ENCODE results near the gene TNK2. TPM values are rescaled to one million over a fixed set of nuclear protein-coding genes. Genes with fewer than 3 reads are reported as not detected.

The TNK2 gene
- total RNA-seq, 1 experiment from 2014 or later = 72.3 TPM

DNA sequence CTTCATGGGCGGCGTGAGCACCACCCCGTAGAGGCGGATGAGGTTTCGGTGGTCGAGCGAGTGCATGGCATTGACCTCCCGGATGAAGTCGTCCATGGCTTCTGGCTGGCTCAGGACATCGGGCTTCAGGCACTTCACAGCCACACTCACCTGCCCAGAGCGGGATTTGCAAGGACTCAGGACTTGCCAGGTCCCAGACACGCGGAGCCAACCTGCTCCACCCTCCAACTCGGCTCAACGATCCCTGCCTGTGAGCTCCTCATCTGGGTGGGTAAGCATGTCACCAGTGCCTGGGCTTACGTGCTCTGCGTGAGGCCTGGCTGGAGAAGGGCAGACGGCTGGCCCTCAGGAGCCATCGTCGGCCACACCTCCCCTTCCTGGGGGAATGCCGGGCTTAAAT lies 25.2 kb downstream of the TNK2 start:
- no peaks in the 10 kb centered on the region for H3K9me3 ChIP-seq (ENCODE audit: control insufficient read depth, insufficient read depth, low read depth, low read length)
- no peaks in the 10 kb centered on the region for H3K4me1 ChIP-seq (ENCODE audit: control insufficient read depth, insufficient read depth, low read length)
- intact Hi-C loops (cut with micrococcal nuclease; ENCODE audit: unreplicated experiment) (no loop called here), in situ Hi-C loops (cut with HindIII; ENCODE audit: low pct_unique_long_range_greater_than_20kb, low sequenced_read_pairs) (no loop called here)
- DNase-seq (ENCODE audit: low read depth, low spot score) = no peak
- no peaks in the 10 kb centered on the region; the same call in 1 of the 2 replicates for H3K36me3 ChIP-seq (ENCODE audit: control insufficient read depth, insufficient read depth, low read length)
- no peak overlapping the region for H3K27ac ChIP-seq (ENCODE audit: low read length)
- H3K27me3 ChIP-seq (ENCODE audit: control insufficient read depth, insufficient read depth, low read length) = no peaks in the 10 kb centered on the region
- BruUV-seq (replicated peaks) = no TSS peak
- ChIA-PET POLR2A (no interaction called here), CTCF (no interaction called here)
- TF ChIP-seq POLR2AphosphoS5 (IDR thresholded peaks at IDR 0.05; ENCODE audit: low read depth, low read length) (no peak), SIN3A (IDR thresholded peaks at IDR 0.05; ENCODE audit: borderline replicate concordance, insufficient read depth, low read depth, low read length) (no peak), TCF7L2 (IDR thresholded peaks at IDR 0.05; ENCODE audit: low read depth, low read length) (no peak)
- TF ChIP-seq, protein P1, sequence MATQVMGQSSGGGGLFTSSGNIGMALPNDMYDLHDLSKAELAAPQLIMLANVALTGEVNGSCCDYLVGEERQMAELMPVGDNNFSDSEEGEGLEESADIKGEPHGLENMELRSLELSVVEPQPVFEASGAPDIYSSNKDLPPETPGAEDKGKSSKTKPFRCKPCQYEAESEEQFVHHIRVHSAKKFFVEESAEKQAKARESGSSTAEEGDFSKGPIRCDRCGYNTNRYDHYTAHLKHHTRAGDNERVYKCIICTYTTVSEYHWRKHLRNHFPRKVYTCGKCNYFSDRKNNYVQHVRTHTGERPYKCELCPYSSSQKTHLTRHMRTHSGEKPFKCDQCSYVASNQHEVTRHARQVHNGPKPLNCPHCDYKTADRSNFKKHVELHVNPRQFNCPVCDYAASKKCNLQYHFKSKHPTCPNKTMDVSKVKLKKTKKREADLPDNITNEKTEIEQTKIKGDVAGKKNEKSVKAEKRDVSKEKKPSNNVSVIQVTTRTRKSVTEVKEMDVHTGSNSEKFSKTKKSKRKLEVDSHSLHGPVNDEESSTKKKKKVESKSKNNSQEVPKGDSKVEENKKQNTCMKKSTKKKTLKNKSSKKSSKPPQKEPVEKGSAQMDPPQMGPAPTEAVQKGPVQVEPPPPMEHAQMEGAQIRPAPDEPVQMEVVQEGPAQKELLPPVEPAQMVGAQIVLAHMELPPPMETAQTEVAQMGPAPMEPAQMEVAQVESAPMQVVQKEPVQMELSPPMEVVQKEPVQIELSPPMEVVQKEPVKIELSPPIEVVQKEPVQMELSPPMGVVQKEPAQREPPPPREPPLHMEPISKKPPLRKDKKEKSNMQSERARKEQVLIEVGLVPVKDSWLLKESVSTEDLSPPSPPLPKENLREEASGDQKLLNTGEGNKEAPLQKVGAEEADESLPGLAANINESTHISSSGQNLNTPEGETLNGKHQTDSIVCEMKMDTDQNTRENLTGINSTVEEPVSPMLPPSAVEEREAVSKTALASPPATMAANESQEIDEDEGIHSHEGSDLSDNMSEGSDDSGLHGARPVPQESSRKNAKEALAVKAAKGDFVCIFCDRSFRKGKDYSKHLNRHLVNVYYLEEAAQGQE (IDR thresholded peaks at IDR 0.05; ENCODE audit: insufficient read depth in 1 of 2, low read depth in 2 of 2, low read length in 1 of 2) = no peak
- TF ChIP-seq, protein P2, sequence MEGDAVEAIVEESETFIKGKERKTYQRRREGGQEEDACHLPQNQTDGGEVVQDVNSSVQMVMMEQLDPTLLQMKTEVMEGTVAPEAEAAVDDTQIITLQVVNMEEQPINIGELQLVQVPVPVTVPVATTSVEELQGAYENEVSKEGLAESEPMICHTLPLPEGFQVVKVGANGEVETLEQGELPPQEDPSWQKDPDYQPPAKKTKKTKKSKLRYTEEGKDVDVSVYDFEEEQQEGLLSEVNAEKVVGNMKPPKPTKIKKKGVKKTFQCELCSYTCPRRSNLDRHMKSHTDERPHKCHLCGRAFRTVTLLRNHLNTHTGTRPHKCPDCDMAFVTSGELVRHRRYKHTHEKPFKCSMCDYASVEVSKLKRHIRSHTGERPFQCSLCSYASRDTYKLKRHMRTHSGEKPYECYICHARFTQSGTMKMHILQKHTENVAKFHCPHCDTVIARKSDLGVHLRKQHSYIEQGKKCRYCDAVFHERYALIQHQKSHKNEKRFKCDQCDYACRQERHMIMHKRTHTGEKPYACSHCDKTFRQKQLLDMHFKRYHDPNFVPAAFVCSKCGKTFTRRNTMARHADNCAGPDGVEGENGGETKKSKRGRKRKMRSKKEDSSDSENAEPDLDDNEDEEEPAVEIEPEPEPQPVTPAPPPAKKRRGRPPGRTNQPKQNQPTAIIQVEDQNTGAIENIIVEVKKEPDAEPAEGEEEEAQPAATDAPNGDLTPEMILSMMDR (IDR thresholded peaks at IDR 0.05) = no peak
- no peak overlapping the region for H3K4me3 ChIP-seq (ENCODE audit: low read depth in 2 of 2, low read length in 2 of 2)
- ATAC-seq = no peak

DNA sequence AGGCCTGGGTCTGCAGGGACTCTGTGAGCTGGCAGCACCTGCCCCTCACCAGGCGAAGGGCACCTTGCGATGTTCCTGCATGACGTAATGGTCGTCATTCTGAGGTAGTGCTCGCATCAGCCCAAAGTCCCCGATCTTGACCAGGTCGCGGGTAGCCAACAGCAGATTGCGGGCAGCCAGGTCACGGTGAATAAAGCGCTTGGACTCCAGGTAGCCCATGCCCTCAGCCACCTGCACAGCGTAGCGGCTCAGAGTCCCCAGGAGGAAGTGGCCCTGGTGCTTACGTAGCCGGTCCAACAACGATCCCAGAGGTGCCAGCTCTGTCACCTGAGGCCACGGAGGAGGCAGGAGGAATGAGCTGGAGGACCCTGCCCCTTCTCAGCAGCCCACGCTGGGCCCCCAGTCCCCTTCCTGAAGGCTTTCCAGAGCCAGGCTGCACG lies 26.3 kb downstream of the TNK2 start:
- BruUV-seq (replicated peaks) = no TSS peak
- in situ Hi-C loops (cut with HindIII; ENCODE audit: low pct_unique_long_range_greater_than_20kb, low sequenced_read_pairs) (no loop called here), intact Hi-C loops (cut with micrococcal nuclease; ENCODE audit: unreplicated experiment) (no loop called here)
- Histone ChIP-seq H3K9me3 (ENCODE audit: control insufficient read depth, insufficient read depth, low read depth, low read length) (no peaks in the 10 kb centered on the region), H3K36me3 (ENCODE audit: control insufficient read depth, insufficient read depth, low read length) (peaks cover 2% of the 10 kb centered on the region; the same call in 1 of the 2 replicates), H3K4me3 (ENCODE audit: low read depth in 2 of 2, low read length in 2 of 2) (no peak overlapping the region), H3K4me1 (ENCODE audit: control insufficient read depth, insufficient read depth, low read length) (no peaks in the 10 kb centered on the region), H3K27ac (ENCODE audit: low read length) (no peak overlapping the region), H3K27me3 (ENCODE audit: control insufficient read depth, insufficient read depth, low read length) (no peaks in the 10 kb centered on the region)
- ChIA-PET POLR2A (no interaction called here), CTCF (no interaction called here)
- TF ChIP-seq TCF7L2 (IDR thresholded peaks at IDR 0.05; ENCODE audit: low read depth, low read length) (no peak), POLR2AphosphoS5 (IDR thresholded peaks at IDR 0.05; ENCODE audit: low read depth, low read length) (no peak), SIN3A (IDR thresholded peaks at IDR 0.05; ENCODE audit: borderline replicate concordance, insufficient read depth, low read depth, low read length) (no peak)
- TF ChIP-seq, protein P2 (IDR thresholded peaks at IDR 0.05) = no peak
- TF ChIP-seq, protein P1 (IDR thresholded peaks at IDR 0.05; ENCODE audit: insufficient read depth in 1 of 2, low read depth in 2 of 2, low read length in 1 of 2) = no peak
- ATAC-seq = no peak
- DNase-seq (ENCODE audit: low read depth, low spot score) = no peak

Measured in Panc1 (cell line).